ENCODE data around the gene SERTM2. TPM values are rescaled to one million over a fixed set of nuclear protein-coding genes. Genes with fewer than 3 reads are reported as not detected.

SERTM2 gene
- total and polyA plus RNA-seq, 2 of the 8 experiments (the other 6 are each of a cell fraction or from before 2014, with no cell fraction given) = 0.45 to 0.58 TPM

DNA sequence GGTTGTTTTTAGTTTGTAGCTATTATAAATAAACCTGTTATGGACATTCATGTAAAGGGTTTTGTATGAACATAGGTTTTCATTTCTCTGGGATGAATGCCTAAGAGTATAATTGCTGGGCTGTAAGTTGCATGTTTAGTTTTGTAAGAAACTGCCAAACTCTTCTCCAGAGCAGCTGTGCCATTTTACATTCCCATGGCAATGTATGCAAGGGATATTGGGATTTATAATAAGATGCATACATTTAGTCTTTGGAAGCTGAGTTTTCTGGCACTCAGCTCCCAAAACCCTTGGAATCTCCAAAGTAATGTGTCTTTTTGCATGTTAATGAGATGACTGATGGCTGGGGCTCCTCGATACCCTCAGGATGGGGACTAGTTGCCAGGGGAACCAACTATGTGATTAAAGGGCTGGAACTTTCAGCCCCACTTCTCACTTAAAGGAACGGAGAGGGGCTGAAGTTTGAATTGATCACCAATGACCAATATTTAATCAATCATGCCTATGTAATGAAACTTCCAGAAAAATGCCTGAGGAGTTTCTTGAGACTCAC is 44.0 kb downstream of the SERTM2 start:
- H3K14ac ChIP-seq (ENCODE audit: insufficient read length) = no peak overlapping the region
- H3K4me1 ChIP-seq (replicated peaks in 1 of 4; ENCODE audit: control insufficient read depth in 3 of 4, insufficient read depth in 4 of 4, low read length in 3 of 4) = peaks cover 0 to 3% (median 0%) of the 10 kb centered on the region in 4 experiments; a peak in 2 of 7 replicates
- H2BK12ac ChIP-seq (ENCODE audit: low read depth, low read length) = no peak overlapping the region
- H3K9ac ChIP-seq (replicated peaks in 1 of 4; ENCODE audit: extremely low read depth in 1 of 4, low read depth in 3 of 4, low read length in 3 of 4) = no peak overlapping the region
- no peak for DNase-seq (ENCODE audit: low read depth in 1 of 2, low spot score in 2 of 2)
- H2BK5ac ChIP-seq (ENCODE audit: low read depth, low read length) = no peak overlapping the region
- H3K9me3 ChIP-seq (ENCODE audit: insufficient read depth in 2 of 2, low read depth in 1 of 2, low read length in 1 of 2) = no peaks in the 10 kb centered on the region
- no peaks in the 10 kb centered on the region for H3K36me3 ChIP-seq (ENCODE audit: control insufficient read depth in 2 of 4, insufficient read depth in 4 of 4, low read length in 3 of 4)
- no peak overlapping the region for H3K56ac ChIP-seq (replicated peaks; ENCODE audit: insufficient read length, low read depth, low read length)
- H2BK20ac ChIP-seq (ENCODE audit: low read length) = no peak overlapping the region
- TF ChIP-seq NANOG (IDR thresholded peaks at IDR 0.05; ENCODE audit: insufficient read depth, low read depth, low read length, poor library complexity, severe bottlenecking) = peak; percentile 24
- TF ChIP-seq ASH2L (IDR thresholded peaks at IDR 0.05; ENCODE audit: low read length) = peak; percentile 28
- TF ChIP-seq RNF2 (IDR thresholded peaks at IDR 0.05; ENCODE audit: borderline replicate concordance, low read depth, low read length, missing control alignments, poor library complexity, severe bottlenecking) = no peak
- H3K18ac ChIP-seq (ENCODE audit: extremely low read depth, low read length) = no peak overlapping the region; the same call in 1 of the 2 replicates
- H3K23me2 ChIP-seq (ENCODE audit: low read depth, low read length) = no peaks in the 10 kb centered on the region
- peak overlapping the region in 1 of 2 experiments; percentile 10; a peak in 1 of 4 replicates for H3K4me2 ChIP-seq (ENCODE audit: insufficient read depth in 1 of 2, low read depth in 2 of 2, low read length in 2 of 2)
- no peak overlapping the region for H2BK120ac ChIP-seq (replicated peaks; ENCODE audit: low read depth, low read length)
- H4K8ac ChIP-seq (ENCODE audit: extremely low read depth, insufficient read depth, low read length) = no peak overlapping the region
- POLR2A ChIA-PET (ENCODE audit: partially characterized antibody) = interaction anchor here (0.9 to 1.3 kb wide), 2 partner anchors 11 to 12 kb away, joined by 3 to 4 read pairs; no protein-coding TSS in a partner anchor
- H4K91ac ChIP-seq (replicated peaks; ENCODE audit: insufficient read length, low read length) = no peak overlapping the region
- no peak overlapping the region for H2AFZ ChIP-seq (ENCODE audit: low read length)
- H4K5ac ChIP-seq (ENCODE audit: insufficient read length, low read depth, low read length) = peak overlapping the region; percentile 80
- H3K23ac ChIP-seq (ENCODE audit: insufficient read length) = no peak overlapping the region
- no peak overlapping the region for H3K4ac ChIP-seq (replicated peaks; ENCODE audit: insufficient read length, low read depth, low read length)
- H3K4me3 ChIP-seq (ENCODE audit: extremely low read depth in 1 of 4, insufficient read depth in 2 of 4, low read depth in 3 of 4, low read length in 4 of 4) = no peak overlapping the region
- CTCF ChIA-PET (ENCODE audit: partially characterized antibody) = no interaction called here
- H3K79me1 ChIP-seq (ENCODE audit: low read depth, low read length) = no peaks in the 10 kb centered on the region
- H3K27ac ChIP-seq (ENCODE audit: low read depth, low read length) = no peak overlapping the region
- no peak overlapping the region for H2BK15ac ChIP-seq (ENCODE audit: low read length)
- no peak overlapping the region for H2AK5ac ChIP-seq (ENCODE audit: low read depth, low read length)
- WGBS, 2 experiments (ENCODE audit: extremely low coverage in 1 of 2, insufficient coverage in 1 of 2, insufficient read length in 1 of 2, insufficient replicate concordance in 2 of 2, low coverage in 1 of 2, low lambda C conversion rate in 2 of 2, missing lambda C conversion rate in 1 of 2) = 14% methylated on average over 2 of the region's 2 CpGs; no CpG with 5 or more reads in 1 of the 2 experiments
- H3K79me2 ChIP-seq (ENCODE audit: control insufficient read depth in 1 of 2, insufficient read depth in 2 of 2, low read length in 2 of 2) = no peaks in the 10 kb centered on the region
- H3K27me3 ChIP-seq (replicated peaks in 1 of 4; ENCODE audit: control insufficient read depth in 3 of 4, extremely low read depth in 1 of 4, insufficient read depth in 3 of 4, low read length in 3 of 4) = no peaks in the 10 kb centered on the region
- H4K20me1 ChIP-seq (replicated peaks in 1 of 2; ENCODE audit: control insufficient read depth in 1 of 2, insufficient read depth in 2 of 2, low read length in 2 of 2) = no peaks in the 10 kb centered on the region
- FAIRE-seq = peak; percentile 98
